SK-N-SH treated with all-trans-retinoic acid at 6 μM for 48 hours (cell line): ENCODE data around the gene SLC52A3.

ENCODE experiments used
- ATAC-seq: fragments of 200-7000 bp; cut with Tn5 transposase; 3 replicates; pipeline ENCODE4 v1.9.1; 2020; ENCODE audit warnings: mild to moderate bottlenecking, moderate library complexity
- ARNTL ChIP-seq: fragments of 450-650 bp; formaldehyde crosslinking; IDR thresholded peaks from 2 replicates; pipeline ENCODE4 v1.5.0; 2020; ENCODE audit warnings: low read depth, mild to moderate bottlenecking, moderate library complexity, borderline replicate concordance
- ESRRG ChIP-seq: fragments of 250-450 bp; sonication (Bioruptor Pico); IDR thresholded peaks from 2 replicates; pipeline ENCODE4 v1.6.1; 2021; ENCODE audit warnings: mild to moderate bottlenecking
- GLIS3 ChIP-seq: fragments of 250-450 bp; sonication (Bioruptor Pico); IDR thresholded peaks from 2 replicates; pipeline ENCODE4 v1.5.0; 2020; ENCODE audit warnings: mild to moderate bottlenecking, moderate library complexity
- ISL1 ChIP-seq: fragments of 250-450 bp; sonication (Bioruptor Pico); IDR thresholded peaks from 2 replicates; pipeline ENCODE4 v2.1.2; 2022; ENCODE audit warnings: mild to moderate bottlenecking, moderate library complexity
- OSR1 ChIP-seq: fragments of 250-450 bp; sonication (Bioruptor Pico); IDR thresholded peaks from 2 replicates; pipeline ENCODE4 v1.8.0; 2022; ENCODE audit warnings: moderate library complexity, mild to moderate bottlenecking, inconsistent platforms
- RARB ChIP-seq: fragments of 250-450 bp; sonication (Bioruptor Pico); IDR thresholded peaks from 2 replicates; pipeline ENCODE4 v1.8.0; 2021; ENCODE audit warnings: mild to moderate bottlenecking, moderate library complexity
- TCF4 ChIP-seq: fragments of 250-450 bp; sonication (Bioruptor Pico); IDR thresholded peaks from 2 replicates; pipeline ENCODE4 v1.8.0; 2021; ENCODE audit warnings: mild to moderate bottlenecking, moderate library complexity, borderline replicate concordance
- ZFP3 ChIP-seq: fragments of 250-450 bp; sonication (Bioruptor Pico); IDR thresholded peaks from 2 replicates; pipeline ENCODE4 v1.5.0; 2020; ENCODE audit warnings: mild to moderate bottlenecking, moderate library complexity
- ZNF565 ChIP-seq: fragments of 450-650 bp; formaldehyde crosslinking; conservative IDR thresholded peaks from 2 replicates; pipeline ENCODE4 v1.5.0; 2020; ENCODE audit warnings: low read depth, mild to moderate bottlenecking, moderate library complexity
- ZNF70 ChIP-seq: fragments of 450-650 bp; formaldehyde crosslinking; IDR thresholded peaks from 2 replicates; pipeline ENCODE4 v1.5.0; 2020; ENCODE audit warnings: mild to moderate bottlenecking, moderate library complexity
- ZNF8 ChIP-seq: fragments of 450-650 bp; formaldehyde crosslinking; IDR thresholded peaks from 2 replicates; pipeline ENCODE4 v1.5.0; 2020; ENCODE audit warnings: mild to moderate bottlenecking, moderate library complexity
- TF ChIP-seq, protein P1 (sequence below): fragments of 250-450 bp; sonication (Bioruptor Pico); IDR thresholded peaks from 2 replicates; pipeline ENCODE4 v1.5.1; 2021; ENCODE audit warnings: mild to moderate bottlenecking, moderate library complexity
- TF ChIP-seq, protein P2 (sequence below): fragments of 250-450 bp; sonication (Bioruptor Pico); IDR thresholded peaks from 2 replicates; pipeline ENCODE4 v1.5.1; 2020; ENCODE audit warnings: low read depth, mild to moderate bottlenecking, moderate library complexity
- TF ChIP-seq, protein P3 (sequence below): fragments of 250-450 bp; sonication (Bioruptor Pico); IDR thresholded peaks from 2 replicates; pipeline ENCODE4 v1.5.0; 2020; ENCODE audit warnings: mild to moderate bottlenecking, moderate library complexity
- TF ChIP-seq, protein P4 (sequence below): fragments of 250-450 bp; sonication (Bioruptor Pico); IDR thresholded peaks from 2 replicates; pipeline ENCODE4 v1.8.0; 2021; ENCODE audit warnings: low read depth, mild to moderate bottlenecking, moderate library complexity, borderline replicate concordance
- TF ChIP-seq, protein P5 (sequence below): fragments of 250-450 bp; sonication (Bioruptor Pico); IDR thresholded peaks from 2 replicates; pipeline ENCODE4 v1.8.0; 2020; ENCODE audit warnings: mild to moderate bottlenecking, moderate library complexity, borderline replicate concordance

SLC52A3 gene

DNA sequence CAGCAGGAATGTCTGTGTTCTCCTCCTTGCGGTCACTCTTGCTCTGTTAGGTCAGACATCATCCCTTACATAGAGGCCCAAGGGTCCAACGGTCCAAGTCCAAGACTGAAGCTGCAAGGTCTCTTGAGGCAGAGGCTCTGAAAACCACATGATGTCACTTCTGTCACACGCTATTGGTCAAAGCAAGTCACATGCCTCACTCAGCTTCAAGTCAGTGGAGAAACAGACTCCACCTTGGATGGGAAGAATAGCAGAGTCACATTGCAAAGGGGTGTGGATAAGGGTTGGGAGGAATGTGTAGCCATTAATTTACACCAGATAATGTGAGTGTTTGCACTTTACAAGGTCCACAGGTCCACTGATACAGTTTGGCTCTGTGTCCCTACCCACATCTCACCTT lies 17.5 kb downstream of the SLC52A3 start:
- ATAC-seq: no peak
- no peak for TF ChIP-seq RARB (CRISPR knock-in tag)
- TF ChIP-seq, protein P1, sequence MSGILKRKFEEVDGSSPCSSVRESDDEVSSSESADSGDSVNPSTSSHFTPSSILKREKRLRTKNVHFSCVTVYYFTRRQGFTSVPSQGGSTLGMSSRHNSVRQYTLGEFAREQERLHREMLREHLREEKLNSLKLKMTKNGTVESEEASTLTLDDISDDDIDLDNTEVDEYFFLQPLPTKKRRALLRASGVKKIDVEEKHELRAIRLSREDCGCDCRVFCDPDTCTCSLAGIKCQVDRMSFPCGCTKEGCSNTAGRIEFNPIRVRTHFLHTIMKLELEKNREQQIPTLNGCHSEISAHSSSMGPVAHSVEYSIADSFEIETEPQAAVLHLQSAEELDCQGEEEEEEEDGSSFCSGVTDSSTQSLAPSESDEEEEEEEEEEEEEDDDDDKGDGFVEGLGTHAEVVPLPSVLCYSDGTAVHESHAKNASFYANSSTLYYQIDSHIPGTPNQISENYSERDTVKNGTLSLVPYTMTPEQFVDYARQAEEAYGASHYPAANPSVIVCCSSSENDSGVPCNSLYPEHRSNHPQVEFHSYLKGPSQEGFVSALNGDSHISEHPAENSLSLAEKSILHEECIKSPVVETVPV: no peak
- no peak for TF ChIP-seq TCF4 (CRISPR knock-in tag)
- TF ChIP-seq ZFP3 (CRISPR knock-in tag): no peak
- TF ChIP-seq ZNF565 (CRISPR knock-in tag): no peak
- TF ChIP-seq OSR1 (CRISPR knock-in tag): no peak
- TF ChIP-seq, protein P2, sequence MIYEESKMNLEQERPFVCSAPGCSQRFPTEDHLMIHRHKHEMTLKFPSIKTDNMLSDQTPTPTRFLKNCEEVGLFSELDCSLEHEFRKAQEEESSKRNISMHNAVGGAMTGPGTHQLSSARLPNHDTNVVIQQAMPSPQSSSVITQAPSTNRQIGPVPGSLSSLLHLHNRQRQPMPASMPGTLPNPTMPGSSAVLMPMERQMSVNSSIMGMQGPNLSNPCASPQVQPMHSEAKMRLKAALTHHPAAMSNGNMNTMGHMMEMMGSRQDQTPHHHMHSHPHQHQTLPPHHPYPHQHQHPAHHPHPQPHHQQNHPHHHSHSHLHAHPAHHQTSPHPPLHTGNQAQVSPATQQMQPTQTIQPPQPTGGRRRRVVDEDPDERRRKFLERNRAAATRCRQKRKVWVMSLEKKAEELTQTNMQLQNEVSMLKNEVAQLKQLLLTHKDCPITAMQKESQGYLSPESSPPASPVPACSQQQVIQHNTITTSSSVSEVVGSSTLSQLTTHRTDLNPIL (CRISPR knock-in tag): no peak
- TF ChIP-seq, protein P3, sequence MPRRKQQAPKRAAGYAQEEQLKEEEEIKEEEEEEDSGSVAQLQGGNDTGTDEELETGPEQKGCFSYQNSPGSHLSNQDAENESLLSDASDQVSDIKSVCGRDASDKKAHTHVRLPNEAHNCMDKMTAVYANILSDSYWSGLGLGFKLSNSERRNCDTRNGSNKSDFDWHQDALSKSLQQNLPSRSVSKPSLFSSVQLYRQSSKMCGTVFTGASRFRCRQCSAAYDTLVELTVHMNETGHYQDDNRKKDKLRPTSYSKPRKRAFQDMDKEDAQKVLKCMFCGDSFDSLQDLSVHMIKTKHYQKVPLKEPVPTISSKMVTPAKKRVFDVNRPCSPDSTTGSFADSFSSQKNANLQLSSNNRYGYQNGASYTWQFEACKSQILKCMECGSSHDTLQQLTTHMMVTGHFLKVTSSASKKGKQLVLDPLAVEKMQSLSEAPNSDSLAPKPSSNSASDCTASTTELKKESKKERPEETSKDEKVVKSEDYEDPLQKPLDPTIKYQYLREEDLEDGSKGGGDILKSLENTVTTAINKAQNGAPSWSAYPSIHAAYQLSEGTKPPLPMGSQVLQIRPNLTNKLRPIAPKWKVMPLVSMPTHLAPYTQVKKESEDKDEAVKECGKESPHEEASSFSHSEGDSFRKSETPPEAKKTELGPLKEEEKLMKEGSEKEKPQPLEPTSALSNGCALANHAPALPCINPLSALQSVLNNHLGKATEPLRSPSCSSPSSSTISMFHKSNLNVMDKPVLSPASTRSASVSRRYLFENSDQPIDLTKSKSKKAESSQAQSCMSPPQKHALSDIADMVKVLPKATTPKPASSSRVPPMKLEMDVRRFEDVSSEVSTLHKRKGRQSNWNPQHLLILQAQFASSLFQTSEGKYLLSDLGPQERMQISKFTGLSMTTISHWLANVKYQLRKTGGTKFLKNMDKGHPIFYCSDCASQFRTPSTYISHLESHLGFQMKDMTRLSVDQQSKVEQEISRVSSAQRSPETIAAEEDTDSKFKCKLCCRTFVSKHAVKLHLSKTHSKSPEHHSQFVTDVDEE: no peak
- no peak for TF ChIP-seq ZNF70 (CRISPR knock-in tag)
- TF ChIP-seq GLIS3: no peak
- no peak for TF ChIP-seq ZNF8
- no peak for TF ChIP-seq ISL1 (CRISPR knock-in tag)
- no peak for TF ChIP-seq ESRRG (CRISPR knock-in tag)
- TF ChIP-seq, protein P4, sequence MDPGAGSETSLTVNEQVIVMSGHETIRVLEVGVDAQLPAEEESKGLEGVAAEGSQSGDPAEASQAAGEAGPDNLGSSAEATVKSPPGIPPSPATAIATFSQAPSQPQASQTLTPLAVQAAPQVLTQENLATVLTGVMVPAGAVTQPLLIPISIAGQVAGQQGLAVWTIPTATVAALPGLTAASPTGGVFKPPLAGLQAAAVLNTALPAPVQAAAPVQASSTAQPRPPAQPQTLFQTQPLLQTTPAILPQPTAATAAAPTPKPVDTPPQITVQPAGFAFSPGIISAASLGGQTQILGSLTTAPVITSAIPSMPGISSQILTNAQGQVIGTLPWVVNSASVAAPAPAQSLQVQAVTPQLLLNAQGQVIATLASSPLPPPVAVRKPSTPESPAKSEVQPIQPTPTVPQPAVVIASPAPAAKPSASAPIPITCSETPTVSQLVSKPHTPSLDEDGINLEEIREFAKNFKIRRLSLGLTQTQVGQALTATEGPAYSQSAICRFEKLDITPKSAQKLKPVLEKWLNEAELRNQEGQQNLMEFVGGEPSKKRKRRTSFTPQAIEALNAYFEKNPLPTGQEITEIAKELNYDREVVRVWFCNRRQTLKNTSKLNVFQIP (CRISPR knock-in tag): no peak
- TF ChIP-seq, protein P5, sequence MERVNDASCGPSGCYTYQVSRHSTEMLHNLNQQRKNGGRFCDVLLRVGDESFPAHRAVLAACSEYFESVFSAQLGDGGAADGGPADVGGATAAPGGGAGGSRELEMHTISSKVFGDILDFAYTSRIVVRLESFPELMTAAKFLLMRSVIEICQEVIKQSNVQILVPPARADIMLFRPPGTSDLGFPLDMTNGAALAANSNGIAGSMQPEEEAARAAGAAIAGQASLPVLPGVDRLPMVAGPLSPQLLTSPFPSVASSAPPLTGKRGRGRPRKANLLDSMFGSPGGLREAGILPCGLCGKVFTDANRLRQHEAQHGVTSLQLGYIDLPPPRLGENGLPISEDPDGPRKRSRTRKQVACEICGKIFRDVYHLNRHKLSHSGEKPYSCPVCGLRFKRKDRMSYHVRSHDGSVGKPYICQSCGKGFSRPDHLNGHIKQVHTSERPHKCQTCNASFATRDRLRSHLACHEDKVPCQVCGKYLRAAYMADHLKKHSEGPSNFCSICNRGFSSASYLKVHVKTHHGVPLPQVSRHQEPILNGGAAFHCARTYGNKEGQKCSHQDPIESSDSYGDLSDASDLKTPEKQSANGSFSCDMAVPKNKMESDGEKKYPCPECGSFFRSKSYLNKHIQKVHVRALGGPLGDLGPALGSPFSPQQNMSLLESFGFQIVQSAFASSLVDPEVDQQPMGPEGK (CRISPR knock-in tag): no peak
- no peak for TF ChIP-seq ARNTL

DNA sequence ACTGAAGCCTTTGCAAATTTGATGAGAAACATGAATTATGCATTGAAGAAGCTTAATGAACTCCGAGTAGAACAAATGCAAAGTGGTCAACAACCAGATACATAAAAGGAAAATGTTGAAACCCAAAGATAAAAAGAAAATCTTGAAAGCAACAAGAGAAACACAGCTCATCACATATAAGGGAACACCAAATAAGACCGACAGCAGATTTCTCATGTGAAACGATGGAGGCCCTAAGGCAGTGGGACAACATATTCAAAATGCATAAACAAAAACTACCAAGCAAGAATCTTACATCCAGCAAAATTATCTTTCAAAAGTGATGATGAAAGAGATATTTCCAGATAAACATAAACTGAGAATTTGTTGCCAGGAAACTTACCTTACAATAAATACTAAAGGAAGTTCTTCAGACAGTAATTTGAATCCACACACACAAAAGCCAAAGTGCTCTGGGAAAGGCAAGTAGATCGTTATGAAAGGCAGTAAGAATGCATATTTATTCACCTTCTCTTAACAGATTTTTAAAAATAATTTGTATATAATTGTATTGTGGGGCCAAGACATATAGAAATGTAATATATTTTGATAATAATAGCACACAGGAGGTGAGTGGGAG lies 22.5 kb downstream of the SLC52A3 start:
- no peak for ATAC-seq
- TF ChIP-seq ZNF565 (CRISPR knock-in tag) (no peak), OSR1 (CRISPR knock-in tag) (no peak), GLIS3 (no peak)
- TF ChIP-seq, protein P3: no peak
- TF ChIP-seq, protein P2 (CRISPR knock-in tag): no peak
